GM21619 (cell line): ENCODE measurements around the gene TAP1.
"Not testable (repeated sequence)": the region's sequence is repeated elsewhere in the genome, so short reads cannot be mapped to it uniquely, and the experiment has no call there.

ENCODE experiments used
- ATAC-seq: cut with Tn5 transposase; IDR thresholded peaks from one replicate; pipeline ENCODE4 v1.9.1; 2021; ENCODE audit not compliant: unreplicated experiment

TAP1 gene

GRCh38 chr6:32807020-32807580, 46.4 kb downstream of the TAP1 start:
- ATAC-seq, result no peak

- not testable (repeated sequence) for ATAC-seq
These were observed 48.1 kb downstream of the TAP1 start for GRCh38 chr6:32805404-32805803.

DNA sequence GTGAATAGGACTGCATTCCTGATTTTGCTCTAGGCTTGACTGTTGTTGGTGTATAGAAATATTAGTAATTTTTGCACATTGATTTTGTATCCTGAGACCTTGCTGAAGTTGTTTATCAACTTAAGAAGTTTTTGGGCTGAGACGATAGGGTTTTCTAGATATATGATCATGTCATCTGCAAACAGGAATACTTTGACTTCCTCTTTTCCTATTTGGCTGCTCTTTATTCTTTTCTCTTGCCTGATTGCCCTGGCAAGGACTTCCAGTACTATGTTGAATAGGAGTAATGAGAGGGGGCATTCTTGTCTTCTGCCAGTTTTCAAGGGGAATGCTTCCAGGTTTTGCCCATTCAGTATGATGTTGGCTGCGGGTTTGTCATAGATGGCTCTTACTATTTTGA, 50.1 kb downstream of the TAP1 start:
- no peak for ATAC-seq

- no peak for ATAC-seq
These were observed 53.8 kb downstream of the TAP1 start for GRCh38 chr6:32799740-32800139.

GRCh38 chr6:32799168-32799567, 54.3 kb downstream of the TAP1 start:
- ATAC-seq, result no peak

GRCh38 chr6:32796848-32797776, 56.4 kb downstream of the TAP1 start:
- ATAC-seq, result no peak
